ENCODE data around the gene EIPR1.

EIPR1 gene

DNA sequence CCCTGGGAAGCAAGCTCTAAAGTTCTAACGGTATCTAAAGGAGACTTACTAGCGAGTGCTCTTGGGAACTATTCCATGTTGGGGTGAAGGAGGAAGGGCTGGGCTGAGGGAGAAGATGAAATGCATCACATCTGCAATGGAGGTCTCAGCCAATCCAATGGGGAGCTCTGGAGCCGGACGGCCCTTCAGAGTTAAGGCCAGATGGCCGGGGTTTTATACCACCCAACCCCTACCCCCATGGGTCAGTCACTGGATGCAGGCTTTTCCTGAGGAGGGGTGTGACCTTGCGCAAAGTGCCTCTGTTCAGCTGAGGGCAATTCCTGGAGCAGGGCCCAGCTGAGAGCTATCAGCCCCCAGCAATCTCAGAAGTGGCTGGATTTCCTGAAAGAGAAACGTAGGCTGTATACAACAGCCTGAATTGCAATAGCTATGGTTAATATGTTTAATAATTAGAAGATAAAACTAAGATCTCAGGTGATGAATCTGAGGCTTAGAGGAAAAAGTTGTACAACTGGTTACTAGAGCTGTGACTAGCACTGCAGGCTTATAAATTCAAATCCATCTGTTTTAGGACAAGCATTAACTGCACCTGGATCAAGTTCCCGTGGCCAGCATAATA is 21.6 kb downstream of the EIPR1 start:
- no peak for DNase-seq

DNA sequence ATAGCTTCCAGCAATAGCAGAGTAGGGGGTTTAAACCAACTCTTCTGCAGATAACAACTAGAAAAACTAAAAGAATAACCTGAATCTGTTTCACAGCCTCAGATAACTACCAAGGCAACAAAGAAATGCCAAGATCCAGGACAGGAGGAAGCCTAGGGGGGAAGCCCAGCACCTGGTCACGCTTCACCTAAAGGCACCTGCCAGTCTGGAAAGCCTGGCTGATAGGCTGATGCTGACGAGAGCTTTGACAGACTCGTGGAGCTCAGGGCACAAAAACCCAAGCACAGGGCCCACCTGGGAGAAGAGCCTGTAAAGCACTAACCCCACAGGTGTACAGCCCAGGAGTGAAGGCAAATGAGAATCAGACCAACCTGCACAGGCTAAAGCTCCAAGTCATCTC is 22.6 kb downstream of the EIPR1 start:
- no peak for DNase-seq

- peak; percentile 37 for DNase-seq
Observed at GRCh38 chr2:3349211-3349693, 28.4 kb downstream of the EIPR1 start.

- peak; percentile 19 for DNase-seq
Observed at GRCh38 chr2:3348767-3349166, 28.9 kb downstream of the EIPR1 start.

DNA sequence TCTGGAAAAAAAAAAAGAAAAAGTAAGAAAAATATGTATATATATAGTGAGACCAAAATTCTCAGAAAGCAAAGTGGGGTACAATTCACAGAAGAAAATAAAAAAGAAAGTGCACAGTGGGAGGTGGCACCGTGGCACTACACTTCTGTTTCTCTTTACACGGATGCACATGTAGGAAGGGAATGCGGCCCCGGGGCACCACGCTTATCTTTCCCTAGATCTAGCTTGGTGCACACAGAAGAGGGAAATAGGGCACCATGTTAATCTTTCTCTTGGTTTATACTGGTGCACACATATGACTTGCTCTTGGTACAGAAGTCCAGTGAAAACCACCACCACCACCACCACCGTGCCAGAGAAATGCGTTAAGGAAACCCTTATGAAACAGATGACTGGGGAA is 32.0 kb downstream of the EIPR1 start:
- DNase-seq: no peak

DNA sequence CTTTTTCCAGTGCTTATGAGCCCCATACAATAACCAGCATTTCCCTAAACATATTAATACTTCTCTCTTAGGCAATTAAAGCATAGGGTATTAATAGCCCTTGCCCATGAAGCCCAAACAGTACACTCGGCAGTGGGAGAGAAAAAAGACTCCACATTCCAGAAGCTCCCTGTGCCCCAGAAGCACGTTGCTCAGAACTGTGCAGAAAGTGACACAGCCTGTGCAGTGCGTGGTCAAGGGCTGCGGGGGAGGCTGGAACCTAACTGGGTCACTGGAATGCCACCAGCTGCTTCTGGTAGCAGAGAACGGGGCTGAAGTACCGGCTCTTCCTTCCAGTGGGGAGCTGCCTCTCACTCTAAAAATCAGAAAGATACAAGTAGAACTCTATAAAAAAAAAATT is 32.7 kb downstream of the EIPR1 start:
- DNase-seq: no peak

DNA sequence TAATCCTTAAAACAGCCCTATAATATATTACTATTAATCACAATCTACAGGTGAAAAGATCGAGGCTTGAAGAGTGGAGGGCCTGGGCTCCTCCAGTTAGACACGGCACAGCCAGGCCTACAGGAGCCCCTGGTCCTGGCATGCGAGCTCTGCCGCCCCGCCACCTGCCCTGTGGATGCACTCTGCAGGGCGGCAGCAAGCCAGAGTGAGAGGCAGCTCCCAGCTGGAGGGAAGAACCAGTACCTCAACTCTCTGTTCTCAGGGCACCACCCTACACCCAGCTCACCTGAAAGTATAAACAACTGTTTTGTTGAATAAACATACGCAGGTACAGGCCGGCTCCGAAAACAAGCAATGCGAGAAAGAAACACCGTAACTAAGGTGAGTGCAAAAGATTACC is 34.6 kb downstream of the EIPR1 start:
- no peak for DNase-seq

GRCh38 chr2:3342324-3342723 is 35.3 kb downstream of the EIPR1 start:
- DNase-seq: no peak

GRCh38 chr2:3341336-3341735 is 36.3 kb downstream of the EIPR1 start:
- DNase-seq: no peak

DNA sequence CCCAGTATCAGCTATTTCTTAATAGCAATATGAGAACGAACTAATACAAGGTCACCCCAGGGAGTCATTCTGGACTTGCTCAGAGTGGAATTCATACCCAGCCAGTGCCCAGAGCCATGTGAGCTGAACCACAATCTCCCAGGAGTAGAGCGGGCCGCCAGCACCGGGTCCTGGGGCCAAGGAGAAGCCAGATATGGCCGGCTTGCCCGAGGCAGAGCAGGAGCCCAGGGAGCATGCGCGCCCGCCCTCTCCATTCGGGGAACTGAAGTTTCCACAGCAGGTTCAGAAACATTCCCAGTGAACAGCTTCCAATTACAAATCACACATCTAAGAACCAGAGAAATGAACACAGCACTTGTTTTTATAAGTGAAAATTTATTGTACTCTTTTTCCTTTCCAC is 37.5 kb downstream of the EIPR1 start:
- DNase-seq: no peak

DNA sequence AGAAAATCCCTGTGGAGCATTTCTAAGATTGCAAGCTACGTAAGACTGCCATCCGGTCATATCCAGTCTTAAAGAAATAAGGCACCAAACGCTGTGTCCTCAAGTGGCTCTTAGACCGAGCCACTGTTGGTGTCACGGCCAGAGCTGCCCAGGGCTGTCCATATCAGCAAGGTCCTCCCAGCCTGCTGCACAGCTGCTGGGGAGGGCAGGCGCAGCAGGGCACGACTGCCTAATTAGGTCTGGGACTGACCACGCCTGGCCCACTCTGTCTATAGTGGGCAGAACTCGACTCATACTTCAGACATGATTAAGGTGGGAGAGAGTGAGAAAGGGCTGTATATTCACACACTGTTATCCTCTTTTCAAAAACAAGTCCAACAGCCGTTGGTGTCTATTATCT is 39.3 kb downstream of the EIPR1 start:
- no peak for DNase-seq

- no peak for DNase-seq
Observed at GRCh38 chr2:3336844-3337243, 40.8 kb downstream of the EIPR1 start.

DNA sequence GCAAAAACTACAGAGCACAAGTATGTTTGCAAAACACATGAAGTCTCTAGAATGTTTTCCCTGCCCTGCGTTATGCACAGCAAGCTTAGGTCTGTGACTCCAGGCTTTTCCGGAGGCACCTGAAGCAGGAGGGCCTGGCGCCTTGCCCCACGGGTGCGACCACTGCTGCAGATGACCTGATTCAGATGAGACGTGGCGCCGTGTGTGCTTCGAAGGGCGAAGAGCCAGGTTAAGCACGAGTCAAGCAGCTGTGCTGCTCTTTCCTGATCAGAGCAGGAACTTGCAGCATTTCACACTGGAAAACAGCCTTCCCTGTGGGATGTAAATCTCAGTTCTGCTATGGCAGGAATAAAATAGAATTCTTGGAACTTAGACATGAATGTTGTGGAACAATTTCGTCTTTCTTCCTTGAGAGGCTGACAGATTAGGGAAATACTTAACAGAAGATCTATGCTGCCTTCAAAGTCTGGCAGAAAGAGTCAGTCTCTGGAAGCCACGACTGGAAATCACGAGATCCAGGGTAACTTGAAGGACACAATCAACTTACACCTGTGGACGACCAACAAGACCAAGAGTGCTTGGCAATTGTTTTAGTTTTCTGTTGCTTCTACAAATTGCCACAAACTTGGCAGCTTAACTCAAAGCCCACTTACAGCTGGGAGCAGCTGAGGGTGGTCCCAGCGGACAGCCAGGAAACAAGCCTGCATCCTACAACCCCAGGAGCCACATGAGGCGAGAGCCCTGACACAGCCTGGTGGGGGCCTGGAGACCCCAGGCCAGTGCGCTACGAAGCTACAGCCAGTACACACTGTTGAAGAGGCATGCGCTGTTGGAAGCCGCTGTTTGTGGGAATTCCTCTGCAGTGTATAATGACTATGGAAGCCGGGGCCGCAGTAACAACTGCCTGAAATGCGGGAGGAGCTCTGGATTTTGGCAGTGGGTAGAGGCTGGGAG is 42.9 kb downstream of the EIPR1 start:
- DNase-seq: no peak

GRCh38 chr2:3332133-3332532 is 45.5 kb downstream of the EIPR1 start:
- no peak for DNase-seq

- no peak for DNase-seq
Observed at GRCh38 chr2:3329491-3329890, 48.1 kb downstream of the EIPR1 start.

GRCh38 chr2:3326871-3327270 is 50.7 kb downstream of the EIPR1 start:
- no peak for DNase-seq

DNA sequence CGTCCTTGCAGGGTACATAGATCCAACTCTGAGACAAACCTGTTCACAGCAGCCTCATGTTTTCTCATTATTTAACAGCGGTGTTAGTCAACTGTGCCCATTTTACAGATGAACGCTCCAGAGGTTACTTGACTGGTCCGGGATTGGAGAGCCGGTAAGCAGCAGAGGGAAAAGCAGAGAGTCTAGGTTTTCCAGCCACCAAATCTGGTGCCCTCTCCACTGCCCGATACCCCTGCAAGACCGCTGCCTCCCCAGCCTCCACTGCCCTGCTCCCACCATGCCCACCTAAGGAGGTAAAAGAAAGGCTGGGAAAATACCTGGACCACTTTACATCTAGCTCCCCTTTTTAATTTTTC is 51.5 kb downstream of the EIPR1 start:
- no peak for DNase-seq

GRCh38 chr2:3325458-3326181 is 52.0 kb downstream of the EIPR1 start:
- no peak for DNase-seq

DNA sequence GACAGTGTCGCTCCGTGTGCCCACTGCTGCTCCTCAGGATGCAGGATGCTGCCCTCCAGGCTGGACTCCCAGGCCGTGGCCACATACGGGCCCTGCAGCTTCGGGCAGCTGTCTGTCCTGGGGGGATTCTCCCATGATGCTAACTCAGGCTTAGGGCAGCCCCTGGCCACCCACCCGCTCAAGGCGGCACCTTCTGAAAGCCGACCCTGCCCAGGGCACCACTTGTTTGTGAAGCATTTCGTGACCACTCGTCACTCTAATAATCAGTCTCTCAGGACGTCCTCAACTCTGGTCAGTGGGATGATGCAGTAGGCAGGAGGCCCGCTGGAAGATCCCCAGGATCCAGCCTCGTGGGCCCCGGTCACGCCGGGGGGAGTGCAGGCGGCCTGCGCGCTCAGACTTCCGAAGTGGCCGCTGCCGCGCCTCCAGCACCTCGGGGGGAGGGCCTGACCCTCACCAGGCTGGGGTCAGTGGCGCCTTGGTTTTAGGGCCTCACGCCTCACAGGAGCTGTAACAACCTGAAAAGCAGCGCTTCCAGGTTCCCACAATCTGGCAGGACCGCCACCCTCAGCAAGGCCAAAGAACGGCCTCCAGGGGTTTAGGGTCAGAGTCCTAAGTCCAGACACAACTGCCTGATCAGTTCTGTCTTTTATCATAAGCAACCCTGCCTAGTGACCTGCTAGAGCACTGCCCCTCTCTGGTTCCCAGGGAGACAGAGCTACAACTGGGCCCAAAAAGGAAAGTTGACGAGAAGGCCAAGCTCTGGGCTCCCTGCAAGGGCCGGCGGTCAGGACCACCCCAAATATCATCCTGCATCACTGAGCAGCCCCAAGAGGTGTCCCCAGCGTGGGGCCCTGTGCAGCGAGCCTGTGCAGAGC is 53.0 kb downstream of the EIPR1 start:
- DNase-seq: no peak

DNA sequence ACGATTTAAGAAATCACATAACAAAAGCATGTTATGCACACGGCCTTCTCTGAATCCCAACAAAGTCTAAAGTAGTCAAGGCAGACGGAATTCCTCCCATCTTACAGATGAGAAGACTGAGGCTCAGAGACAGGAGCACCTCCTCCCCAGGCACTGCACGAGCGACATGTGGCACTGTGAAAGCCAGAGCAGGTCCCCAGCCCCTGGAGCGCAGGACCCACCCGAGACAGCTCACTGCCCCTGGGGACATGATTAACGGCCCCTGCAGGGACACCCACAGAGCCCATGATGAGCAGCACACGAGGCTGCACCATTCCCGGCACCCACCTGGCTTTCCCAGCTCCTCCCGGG is 53.6 kb downstream of the EIPR1 start:
- DNase-seq: no peak

DNA sequence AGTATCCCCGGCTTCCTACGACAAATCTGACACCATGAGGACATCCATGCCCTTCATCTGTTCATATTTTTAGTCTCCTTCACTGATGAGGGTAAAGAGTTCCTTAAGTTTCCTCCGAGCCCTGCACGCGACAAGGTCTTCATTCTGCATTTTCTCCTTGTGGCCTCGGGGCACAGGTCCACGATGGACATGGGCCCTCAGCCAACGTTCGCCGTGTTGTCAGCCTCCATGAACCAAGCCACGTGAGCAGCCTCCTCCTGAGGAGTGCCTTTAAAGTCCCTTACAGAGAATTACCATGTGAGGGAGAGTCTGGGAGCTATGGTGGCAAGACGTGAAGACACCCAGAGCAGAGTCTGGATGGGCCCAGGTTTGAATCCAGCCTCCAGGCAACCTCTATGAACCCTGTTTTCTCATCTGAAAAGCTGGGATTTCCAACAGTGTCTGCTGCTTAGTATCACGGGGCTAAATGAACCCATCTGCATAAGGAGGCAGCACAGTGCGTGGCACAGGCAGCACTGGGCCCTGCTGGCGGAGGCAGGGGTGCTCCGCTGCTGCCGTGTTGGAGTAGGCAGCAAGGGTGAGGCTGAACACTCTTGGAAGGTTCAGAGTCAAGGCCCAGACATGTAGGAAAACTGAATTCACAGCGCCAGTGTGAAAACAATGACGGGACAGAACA is 54.1 kb downstream of the EIPR1 start:
- no peak for DNase-seq

DNA sequence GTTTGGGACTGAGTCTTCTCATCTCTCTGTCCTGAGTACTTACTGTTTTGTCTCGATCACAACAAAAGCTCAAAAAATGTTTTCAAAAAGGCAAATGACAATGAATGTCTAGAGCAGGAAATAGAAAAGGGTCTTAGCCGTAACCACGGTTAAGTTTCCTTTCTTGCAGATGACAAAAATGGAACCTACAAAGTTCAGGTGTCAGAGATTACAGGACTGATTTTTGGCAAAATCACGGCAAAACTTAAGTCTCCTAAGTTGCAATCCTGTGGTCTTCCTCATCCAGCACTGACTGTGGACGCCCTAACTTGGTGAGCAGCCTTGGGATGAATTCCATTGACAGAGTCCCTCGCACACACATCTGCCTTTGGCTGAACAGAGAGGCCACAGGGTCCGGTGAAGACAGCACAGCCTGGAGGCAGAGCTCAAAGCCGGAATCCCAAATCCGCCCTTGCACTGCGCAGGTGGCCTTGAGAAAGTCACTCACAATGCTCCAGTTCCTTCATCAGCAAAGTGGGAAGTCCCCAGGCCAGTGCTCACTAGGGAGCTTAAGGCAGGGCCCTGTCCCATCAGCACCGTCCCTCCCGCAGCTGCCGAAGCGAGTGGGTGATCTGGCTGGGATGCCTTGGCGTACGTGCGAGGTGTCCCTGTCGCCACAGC is 55.2 kb downstream of the EIPR1 start:
- no peak for DNase-seq
